Dedifferentiated amniotic fluid mesenchymal stem cell (primary cell): ENCODE measurements around the gene LRRC8D.

Experiments
- DNase-seq: peaks from one replicate; pipeline ENCODE4 v3.0.0-alpha.2; 2016; ENCODE audit errors: extremely low spot score

LRRC8D gene

DNA sequence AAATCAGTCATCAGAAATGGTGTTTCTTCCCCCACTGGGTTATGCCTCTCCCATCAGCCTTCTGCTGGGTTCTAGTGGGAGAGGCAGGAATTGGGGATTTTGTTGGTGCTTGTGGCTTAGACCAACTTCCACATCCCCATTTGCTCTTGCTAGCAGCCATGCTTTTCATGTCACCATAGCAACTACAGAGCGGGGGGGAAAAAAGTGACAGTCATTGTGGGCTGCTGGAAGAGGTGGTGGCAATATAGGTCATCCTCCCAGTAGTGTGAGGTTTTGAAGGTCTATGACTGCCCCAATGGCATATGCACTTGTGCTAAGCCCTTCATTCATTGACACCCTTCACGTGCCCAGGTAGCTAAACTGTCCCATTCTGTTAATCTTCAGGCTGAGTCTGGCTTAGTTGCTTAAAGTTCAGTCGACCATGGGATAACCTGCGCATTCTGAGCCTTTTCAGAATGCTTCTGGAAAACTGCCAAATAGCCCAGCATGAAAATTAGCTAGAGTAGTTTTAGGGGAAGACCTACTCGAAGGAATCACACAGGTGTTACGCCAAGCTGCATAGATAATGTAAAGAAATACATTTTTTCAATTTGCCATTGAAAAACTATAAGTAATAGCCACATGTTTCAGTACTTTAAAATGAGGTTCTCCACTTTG is 120.4 kb downstream of the LRRC8D start:
- DNase-seq, result no peak

DNA sequence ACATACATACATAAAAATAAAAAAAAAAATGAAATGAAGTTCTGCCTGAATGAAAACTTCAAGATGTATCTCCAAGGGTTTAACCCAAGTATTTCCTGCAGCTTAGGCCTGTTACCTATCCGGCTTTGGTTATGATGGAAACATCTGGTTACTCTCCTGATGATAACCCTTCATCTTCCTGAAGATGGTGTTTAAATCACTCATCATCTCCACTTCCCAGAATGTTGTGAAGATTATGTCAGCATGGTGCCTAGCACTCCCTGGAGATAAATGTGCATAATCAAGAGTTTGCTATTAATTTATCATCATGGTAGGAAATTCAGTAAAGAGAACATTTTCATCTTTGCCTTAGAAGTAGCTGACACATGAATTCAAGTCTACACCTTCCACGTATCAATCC is 121.2 kb downstream of the LRRC8D start:
- DNase-seq, result no peak

DNA sequence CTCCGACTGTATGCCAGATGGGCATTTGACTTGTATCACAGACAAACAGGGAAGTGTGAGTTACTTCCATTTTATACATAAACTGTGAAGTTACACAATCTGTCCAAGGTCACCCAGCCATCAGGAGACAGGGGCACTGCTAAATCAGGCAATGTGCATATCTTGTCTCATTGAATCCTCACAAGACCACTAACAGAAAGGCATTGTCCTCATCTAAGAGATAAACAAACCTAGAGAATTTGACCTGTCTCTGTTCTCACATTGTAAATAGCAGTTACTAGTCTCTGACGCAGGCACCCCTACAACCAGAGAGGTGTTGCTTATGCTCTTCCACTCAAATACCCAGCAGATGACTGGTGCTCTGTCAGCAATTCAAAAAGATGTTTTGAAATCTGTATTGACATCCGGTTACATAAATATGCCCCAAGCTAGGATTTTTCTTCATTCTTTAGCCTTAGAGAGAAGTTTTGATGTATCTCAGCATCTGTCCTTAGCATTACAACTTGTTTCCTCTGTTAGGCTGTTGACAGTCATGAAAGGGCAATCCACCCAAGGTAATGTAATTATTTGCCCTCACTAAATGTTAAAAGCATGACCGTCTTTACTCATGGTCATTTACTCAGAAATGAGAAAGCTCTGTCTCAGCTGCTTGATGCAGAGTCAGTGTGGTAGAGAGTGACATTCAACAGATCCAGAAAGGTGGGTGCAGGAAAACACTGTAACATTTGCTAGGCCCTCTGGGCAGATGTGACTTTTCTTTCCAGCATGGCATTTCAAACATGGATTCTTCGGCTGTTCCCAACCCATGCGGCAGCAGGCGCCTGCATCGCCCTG is 122.2 kb downstream of the LRRC8D start:
- DNase-seq, result no peak

DNA sequence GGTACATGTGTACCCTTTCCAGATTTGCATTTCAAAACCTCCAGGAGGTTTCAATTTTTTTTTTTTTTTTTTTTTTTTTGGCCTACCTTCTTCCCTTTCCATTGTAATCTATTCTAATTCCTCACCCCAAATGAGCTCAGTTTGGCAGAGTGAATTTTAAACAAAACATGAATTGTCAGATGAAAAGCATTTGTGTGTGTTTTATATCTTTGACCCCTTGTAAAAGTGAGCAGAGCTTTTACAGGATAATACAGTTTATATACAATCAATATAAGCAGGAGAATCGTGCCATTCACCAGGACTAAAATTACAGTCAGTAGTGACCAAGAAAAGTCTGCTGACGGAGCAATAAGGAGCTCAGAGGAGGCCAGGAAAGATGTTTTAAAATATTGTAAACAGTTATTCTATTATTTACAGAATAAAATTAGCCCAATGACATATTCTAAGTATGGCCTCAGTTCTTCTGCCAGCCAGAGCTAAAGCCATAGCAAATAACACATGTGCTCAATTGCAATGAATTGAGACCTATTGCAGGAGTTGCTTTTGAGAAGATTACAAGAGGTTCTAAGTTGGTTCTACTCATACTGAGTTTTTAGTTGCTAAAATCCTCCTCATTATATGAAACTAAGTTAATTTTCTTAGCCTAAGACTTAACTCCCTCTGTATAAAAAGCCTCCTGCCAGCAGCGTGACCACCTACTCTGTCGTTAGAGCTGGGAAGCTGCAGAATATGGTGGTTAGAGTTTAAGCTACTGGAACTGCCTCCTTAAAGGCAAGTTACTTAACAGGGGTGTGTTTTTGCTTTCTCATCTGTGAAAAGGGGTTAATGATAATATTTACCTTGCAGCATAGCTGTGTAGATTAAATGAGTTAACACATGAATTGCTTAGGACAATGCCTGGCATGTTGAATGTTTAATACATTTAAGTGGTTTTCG is 123.3 kb downstream of the LRRC8D start:
- no peak for DNase-seq

DNA sequence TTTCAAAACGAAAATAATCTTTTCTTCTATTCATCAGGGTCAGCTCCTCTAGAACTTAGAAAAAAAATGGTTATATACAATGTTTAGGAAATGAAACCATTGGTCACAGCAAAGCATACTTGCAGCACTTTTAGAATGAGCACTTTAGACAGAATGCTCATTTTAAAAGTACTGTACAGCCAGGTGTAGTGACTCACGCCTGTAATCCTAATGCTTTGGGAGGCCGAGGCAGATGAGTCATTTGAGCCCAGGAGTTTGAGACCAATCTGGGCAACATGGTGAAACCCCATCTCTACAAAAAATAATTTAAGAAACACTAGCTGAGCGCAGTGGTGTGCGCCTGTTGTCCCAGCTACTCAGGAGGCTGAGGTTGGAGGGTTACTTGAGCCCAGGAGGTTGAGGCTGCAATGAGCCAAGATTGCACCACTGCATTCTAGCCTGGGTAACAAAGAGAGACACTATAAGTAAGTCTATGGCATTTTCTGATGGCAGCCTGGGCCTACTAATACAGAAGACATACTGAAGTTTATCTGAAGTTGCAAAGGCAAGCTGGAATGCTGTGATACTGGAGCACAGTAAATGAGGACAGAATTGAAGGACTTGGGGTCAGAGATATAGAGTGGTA is 125.1 kb downstream of the LRRC8D start:
- no peak for DNase-seq

DNA sequence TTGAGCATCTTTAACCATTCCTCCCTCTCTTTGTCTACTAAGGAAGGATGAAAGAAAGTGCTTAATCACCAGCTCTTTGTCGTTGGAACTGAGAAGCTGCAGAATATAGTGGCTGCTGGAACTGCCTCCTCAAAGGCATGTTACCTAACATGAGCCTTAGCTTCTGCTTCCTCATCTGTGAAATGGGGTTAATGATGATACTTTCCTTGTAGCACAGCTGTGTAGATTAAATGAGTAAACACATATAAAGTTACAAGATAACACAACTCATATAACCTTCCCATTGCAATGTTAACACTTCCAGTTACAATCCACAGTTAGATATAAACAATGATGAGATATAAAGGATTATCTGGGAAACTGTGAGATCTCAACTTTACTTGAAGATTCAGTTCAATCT is 125.7 kb downstream of the LRRC8D start:
- DNase-seq, result no peak

DNA sequence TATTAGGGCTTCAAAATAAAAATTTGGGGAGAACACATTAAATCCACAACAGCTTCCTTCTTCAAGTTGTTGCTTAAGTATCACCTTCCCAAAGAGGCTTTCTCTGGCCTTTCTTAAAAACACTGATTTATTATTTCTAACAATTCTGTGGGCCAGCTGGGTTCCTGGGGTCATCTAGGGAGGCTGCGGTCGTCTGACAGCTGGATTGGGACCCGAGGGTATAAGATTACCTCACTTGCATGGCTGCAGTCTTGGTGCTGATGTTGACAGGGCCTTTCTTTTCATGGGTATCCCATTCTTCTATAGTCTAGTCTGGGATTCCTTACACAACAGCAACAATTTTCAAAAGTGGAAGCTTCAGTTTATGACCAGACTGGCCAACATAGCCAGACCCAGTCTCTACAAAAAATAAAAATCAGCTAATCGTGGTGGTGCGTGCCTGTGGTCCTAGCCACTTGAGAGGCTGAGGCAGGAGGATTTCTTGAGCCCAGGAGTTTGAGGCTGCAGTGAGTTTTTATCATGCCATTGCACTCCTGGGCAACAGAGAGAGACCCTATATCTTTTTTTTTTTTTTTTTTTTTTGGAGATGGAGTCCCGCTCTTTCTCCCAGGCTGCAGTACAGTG is 128.0 kb downstream of the LRRC8D start:
- no peak for DNase-seq

DNA sequence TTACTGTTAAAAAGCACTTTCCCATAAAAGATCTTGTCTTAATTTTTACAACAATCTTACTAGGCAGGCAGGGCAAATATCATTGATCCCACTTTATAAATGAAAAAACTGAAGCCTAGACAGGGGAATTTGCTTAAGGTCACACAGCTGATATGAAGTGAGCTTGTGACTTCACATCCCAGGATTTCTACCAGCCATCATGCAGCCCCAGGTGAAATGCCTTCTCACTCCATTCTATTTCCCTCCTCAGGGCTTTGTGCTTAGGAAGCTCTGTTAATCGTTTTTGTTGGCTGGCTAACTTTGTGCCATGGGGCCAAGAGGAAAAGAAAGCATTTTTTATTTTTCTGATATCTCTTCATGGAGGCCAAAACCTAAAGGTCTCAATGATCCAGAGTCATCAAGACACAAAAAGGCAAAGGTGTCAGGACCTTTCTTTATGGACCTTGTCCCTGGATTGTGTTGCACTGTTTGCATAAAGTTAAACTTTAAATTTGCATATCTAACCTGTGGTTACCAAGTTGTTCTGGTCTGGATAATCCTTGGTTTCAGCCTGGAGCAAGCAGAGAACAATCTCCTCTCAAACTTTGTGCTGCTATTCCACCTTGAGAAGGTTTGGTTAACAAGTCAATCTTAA is 129.3 kb downstream of the LRRC8D start:
- DNase-seq, result no peak

DNA sequence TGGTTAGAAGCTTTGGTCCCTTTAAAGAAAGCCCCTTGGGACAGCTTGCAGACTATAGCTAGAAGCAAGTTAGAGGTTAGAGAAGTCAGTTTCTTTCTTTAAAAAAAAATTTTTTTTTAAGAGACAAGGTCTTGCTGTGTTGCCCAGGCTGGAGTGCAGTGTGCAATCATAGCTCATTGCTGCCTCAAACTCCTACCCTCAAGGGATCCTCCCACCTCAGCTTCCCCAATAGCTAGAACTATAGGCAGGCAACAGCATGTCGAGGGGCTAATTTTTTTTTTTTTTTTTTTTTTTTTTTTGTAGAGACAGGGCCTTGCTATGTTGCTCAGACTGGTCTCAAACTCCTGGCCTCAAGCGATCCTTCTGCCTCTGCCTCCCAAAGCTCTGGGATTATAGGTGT is 129.9 kb downstream of the LRRC8D start:
- no peak for DNase-seq

DNA sequence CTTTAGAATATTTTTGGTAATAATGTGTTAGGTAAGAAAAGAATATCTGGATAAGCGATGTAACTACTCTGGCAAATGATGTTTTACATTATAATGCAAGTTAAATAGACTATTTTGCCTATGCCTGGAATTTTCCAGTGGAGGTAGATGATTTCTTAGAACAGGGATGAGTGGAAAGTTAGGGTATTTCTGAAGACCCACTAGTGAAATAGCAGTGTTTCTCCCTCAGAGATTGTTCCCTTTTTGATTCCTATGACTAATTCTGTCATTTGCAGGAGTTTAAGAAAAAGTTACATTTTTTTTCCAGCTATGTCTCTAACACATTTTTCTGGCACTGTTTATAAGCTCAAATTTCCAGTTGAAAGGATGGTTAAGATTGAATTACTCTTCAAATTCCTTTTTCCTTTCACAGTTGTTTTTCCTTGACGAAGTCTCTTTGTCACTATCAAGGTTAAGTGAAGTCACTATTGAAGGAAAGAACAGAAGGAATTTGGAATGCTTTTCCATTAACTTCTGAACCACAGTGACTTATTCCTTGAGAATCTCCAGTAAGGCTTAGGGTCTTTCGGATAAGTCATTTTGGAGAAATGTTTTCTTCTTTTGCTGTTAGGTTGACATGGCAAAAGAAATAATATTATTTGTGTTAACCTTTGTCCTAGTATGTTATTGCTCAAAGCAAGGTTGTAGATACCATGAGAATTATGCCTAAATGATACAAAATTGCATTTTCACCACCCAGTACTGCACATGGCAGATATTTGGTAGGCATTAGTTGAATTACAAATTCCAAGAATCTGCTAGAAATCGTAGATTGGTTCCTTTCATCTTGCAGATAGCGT is 131.2 kb downstream of the LRRC8D start:
- DNase-seq, result peak; percentile 66

DNA sequence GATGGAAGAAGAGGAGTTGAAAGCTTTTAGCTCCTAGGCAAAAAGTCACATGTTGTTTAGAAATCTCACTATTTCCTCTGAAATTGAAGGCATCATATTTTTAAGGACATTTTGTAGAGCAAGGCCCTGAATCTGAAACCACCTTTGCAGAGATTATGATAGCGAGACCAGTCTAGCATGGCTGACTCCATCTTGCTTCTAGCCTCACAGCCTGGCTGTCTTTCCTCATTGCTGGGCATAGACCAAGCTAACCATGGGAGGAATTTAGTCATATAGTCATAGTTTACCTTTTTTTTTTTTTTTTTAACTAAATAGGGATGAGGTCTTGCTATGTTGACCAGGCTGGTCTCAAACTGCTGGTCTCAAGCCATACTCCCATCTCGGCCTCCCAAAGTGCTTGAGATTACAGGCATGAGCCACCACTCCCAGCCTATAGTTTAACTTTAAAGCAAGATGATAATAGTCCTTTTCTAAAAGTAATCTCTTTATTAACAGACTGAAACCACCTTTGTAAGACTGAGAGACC is 131.8 kb downstream of the LRRC8D start:
- no peak for DNase-seq

DNA sequence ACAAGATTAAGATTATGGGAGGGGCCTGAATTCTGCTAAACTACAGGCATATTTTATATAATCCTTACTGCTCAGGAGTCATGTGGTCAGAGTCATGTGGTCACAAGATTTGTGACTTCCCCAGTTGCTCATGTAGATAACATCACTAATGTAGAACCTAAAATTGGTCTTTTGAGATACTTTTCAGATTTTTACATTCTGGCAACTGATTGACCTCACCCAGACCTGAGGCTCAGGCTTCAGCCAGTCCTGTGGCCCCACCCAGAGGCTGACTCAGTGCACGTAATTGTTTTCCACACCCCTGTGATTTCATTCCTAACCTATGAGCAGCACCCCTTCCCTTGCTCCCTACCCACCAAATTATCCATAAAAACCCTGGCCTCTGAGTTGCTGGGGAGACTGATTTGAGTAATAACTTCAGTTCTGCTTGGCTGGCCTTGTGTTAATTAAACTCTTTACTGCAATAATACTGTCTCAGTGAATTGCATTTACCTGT is 132.3 kb downstream of the LRRC8D start:
- DNase-seq, result peak; percentile 82

DNA sequence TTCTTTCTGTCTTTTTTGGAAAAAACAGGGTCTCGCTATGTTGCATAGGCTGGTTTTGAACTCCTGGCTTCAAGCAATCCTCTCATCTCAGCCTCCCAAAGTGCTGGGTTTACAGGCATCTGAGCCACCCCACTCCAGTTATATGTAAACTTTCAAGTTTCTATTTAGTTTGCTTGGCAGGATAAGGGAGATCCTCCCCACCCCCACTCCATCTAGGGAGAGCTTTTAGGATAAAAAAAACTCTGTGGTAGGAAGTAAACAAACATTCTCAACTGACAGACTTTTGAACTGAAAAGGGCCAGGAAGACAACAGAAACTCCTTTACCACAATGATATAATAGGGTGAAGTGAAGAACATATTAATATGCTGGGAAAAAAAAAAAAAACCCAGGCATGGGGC is 133.1 kb downstream of the LRRC8D start:
- DNase-seq, result no peak

DNA sequence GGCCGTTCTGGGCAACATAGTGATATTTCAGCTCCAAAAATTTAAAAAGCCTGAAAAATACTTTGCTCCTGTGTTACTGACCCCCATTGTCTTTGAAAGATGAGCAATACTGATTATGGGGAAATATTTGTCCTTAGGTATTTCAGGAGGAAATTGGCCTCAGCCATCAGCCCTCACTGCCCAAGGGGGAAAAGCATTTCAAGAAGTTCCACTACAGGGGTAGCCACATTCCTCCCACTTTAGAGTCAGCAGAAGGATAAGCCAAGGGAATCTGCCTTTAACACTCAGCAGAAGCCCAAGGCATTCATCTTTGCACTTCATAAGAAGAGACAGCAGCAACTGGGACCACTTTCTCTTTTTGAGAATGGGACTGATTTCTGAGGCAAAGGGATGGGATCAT is 133.6 kb downstream of the LRRC8D start:
- no peak for DNase-seq

DNA sequence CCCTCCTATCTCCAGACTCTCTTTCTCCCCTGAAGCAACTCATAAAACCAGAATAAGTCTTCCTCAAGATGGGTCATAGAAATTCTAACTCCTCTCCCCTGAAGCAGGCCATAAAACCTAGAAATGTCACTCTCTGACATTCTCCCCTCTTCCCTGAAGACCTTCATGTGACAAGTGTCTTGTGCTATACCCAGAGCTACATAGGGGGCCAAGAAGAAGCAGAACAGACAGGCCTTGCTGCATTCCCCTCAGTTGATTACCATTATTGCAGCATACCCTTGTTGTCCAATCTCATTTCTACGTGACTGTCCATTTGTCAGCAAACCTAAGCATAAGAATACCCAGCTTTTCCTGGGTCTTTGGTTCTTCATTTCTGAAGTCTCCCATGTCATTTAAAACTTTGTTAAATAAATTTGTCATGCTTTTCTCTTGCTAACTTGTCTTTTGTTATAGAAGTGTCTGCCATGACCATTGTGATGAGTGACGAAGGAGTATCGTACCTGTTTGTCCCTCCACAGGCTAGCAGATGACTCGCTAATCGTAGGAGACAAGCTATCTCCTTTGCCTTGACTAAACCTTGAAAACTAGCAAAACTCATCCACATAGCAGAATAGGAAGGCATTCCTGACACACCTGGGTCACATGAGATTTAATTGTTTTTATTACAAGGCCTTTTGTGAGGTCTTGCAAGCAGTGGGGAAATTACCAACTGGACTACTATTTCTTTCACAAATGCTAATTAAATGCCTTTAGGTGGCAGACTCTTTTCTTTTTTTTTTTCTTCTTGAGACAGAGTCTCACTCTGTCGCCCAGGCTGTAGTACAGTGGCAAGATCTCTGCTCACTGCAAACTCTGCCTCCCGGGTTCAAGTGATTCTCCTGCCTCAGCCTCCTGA is 134.7 kb downstream of the LRRC8D start:
- DNase-seq, result no peak

DNA sequence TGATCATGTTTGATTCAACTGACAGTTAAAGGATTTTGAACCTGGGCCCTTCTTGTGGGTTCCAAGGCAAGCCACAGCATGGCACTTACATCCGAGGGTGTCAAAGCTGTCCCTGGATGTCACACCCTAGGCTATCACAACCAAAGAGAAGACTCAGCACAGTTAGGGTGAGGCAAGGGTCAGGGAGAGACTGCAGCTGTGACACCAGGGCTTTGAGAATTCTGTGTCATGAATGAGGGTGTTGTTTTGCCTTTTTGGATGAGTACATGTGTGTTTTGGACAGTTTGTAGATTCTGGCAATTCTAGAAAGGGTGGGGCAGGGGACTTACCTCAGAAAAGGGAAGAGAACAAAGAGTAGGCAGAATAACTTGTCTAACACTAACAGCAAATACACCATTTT is 136.3 kb downstream of the LRRC8D start:
- DNase-seq, result no peak

DNA sequence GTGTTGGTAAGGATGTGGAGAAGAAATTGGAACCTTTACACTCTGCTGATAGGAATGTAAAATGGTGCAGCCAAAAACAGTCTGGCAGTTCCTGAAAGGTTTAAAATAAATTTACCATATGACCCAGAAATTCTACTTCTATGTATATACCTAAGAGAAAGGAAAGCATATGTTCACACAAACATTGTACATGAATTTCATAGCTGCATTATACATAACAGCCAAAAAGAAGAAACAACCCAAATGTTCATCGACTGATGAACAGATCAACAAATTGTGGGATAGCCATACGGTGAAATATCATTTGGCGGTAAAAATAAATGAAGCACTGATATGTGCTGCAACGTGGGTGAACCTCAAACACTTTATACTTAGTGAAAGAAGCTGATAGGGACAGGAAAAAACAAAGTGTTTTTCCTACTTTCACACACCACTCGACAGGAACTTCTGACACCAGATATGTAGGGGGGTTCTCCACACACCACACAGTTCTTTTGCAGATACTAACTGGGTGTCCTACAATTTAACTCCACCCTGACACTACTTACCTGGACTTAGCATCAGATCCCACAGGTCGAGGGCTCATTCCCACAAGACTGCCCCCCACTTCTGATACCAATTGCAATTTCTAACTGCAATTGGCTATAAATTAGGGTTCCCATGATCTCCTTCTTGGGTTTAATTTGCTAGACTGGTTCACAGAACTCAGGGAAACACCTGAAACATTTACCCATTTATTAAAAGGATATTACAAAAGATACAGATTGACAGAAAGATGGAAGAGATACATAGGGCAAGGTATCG is 138.2 kb downstream of the LRRC8D start:
- DNase-seq, result no peak

DNA sequence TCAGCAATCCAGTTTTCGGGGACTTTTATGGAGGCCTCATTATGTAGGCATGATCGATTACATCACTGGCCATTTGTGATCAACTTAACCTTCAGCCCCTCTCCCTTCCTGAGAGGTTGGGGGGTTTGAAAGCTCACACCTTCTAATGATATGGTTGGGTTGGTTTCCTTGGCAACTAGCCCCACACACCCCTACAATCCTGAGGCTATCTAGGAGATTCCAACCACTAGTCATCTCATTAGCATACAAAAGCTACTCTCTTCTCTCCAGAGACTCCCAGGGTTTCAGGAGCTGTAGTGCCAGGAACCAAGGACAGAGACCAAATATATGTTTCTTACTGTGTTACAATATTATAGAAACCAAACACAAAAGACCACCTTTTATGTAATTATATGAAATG is 138.9 kb downstream of the LRRC8D start:
- no peak for DNase-seq
